DOHH2 (cell line): ENCODE results near the gene DYDC2.

Experiments used
- H3F3A ChIP-seq: fragments of 200-600 bp; sonication (generic), shearing (Covaris generic); 2 replicates; pipeline ENCODE4 v1.6.0; 2016; ENCODE audit warnings: antibody characterized with exemption, mild to moderate bottlenecking; ENCODE audit not compliant: control insufficient read depth, insufficient read depth
- H3K27ac ChIP-seq: fragments of 200-600 bp; sonication (generic); 2 replicates; pipeline ENCODE4 v1.5.1; 2014; ENCODE audit warnings: low read depth, mild to moderate bottlenecking, low read length, moderate library complexity
- H3K27me3 ChIP-seq: fragments of 200-600 bp; sonication (generic); 2 replicates; pipeline ENCODE4 v1.6.1; 2014; ENCODE audit warnings: mild to moderate bottlenecking, low read length, mixed read lengths; ENCODE audit not compliant: control insufficient read depth
- H3K36me3 ChIP-seq: fragments of 200-600 bp; sonication (generic); 2 replicates; pipeline ENCODE4 v1.6.1; 2014; ENCODE audit warnings: mild to moderate bottlenecking, low read length, moderate library complexity, mixed read lengths; ENCODE audit not compliant: control insufficient read depth
- H3K4me1 ChIP-seq: fragments of 200-600 bp; sonication (generic); 2 replicates; pipeline ENCODE4 v1.6.1; 2014; ENCODE audit warnings: mild to moderate bottlenecking, low read length, mixed read lengths; ENCODE audit not compliant: control insufficient read depth
- H3K4me2 ChIP-seq: fragments of 200-600 bp; sonication (generic); 2 replicates; pipeline ENCODE4 v1.6.0; 2014; ENCODE audit warnings: mild to moderate bottlenecking, low read length, moderate library complexity
- H3K4me3 ChIP-seq: fragments of 200-600 bp; sonication (generic); 2 replicates; pipeline ENCODE4 v1.5.1; 2014; ENCODE audit warnings: mild to moderate bottlenecking, low read length, mixed read lengths
- H3K79me2 ChIP-seq: fragments of 200-600 bp; sonication (generic); 2 replicates; pipeline ENCODE4 v1.6.1; 2014; ENCODE audit warnings: mild to moderate bottlenecking, low read length, mixed read lengths; ENCODE audit not compliant: control insufficient read depth
- H3K9me2 ChIP-seq: fragments of 200-600 bp; sonication (generic); replicated peaks from 2 replicates; pipeline ENCODE4 v1.6.1; 2014; ENCODE audit warnings: mild to moderate bottlenecking, low read length, mixed read lengths; ENCODE audit not compliant: control insufficient read depth
- H3K9me3 ChIP-seq: fragments of 200-600 bp; sonication (generic); 2 replicates; pipeline ENCODE4 v1.6.1; 2014; ENCODE audit warnings: antibody characterized with exemption, low read length, mixed read lengths; ENCODE audit not compliant: control insufficient read depth, insufficient read depth
- H4K20me1 ChIP-seq: fragments of 200-600 bp; sonication (generic); 2 replicates; pipeline ENCODE4 v1.6.0; 2014; ENCODE audit warnings: low read depth, mild to moderate bottlenecking, antibody characterized with exemption, low read length, moderate library complexity; ENCODE audit not compliant: control insufficient read depth, insufficient read depth
- CTCF ChIP-seq: fragments of 200-600 bp; sonication (generic); IDR thresholded peaks from one replicate; pipeline ENCODE4 v1.5.1; 2014; ENCODE audit warnings: antibody characterized with exemption, mild to moderate bottlenecking, low read depth, low read length; ENCODE audit not compliant: poor library complexity, severe bottlenecking
- EZH2phosphoT487 ChIP-seq: fragments of 200-600 bp; sonication (generic); IDR thresholded peaks from 2 replicates; pipeline ENCODE4 v1.6.1; 2017; ENCODE audit warnings: borderline replicate concordance, mild to moderate bottlenecking, antibody characterized with exemption, low read length, moderate library complexity, mixed read lengths

The DYDC2 gene

GRCh38 chr10:80412486-80412885 lies 55.9 kb downstream of the DYDC2 start:
- Histone ChIP-seq H3K4me1 (peaks cover 15% of the 10 kb centered on the region), H3K9me2 (no peaks in the 10 kb centered on the region), H3K27ac (no peak overlapping the region), H4K20me1 (no peaks in the 10 kb centered on the region), H3K27me3 (peaks cover 3% of the 10 kb centered on the region), H3K4me3 (no peak overlapping the region), H3K79me2 (no peaks in the 10 kb centered on the region), H3K9me3 (no peaks in the 10 kb centered on the region), H3K4me2 (no peak overlapping the region), H3F3A (no peaks in the 10 kb centered on the region), H3K36me3 (no peaks in the 10 kb centered on the region)
- no peak for TF ChIP-seq EZH2phosphoT487
- TF ChIP-seq CTCF, result no peak

GRCh38 chr10:80413271-80413996 lies 56.9 kb downstream of the DYDC2 start:
- Histone ChIP-seq H3F3A (no peaks in the 10 kb centered on the region), H3K9me3 (no peaks in the 10 kb centered on the region), H3K4me2 (no peak overlapping the region), H3K79me2 (no peaks in the 10 kb centered on the region), H3K4me3 (no peak overlapping the region), H3K27ac (no peak overlapping the region), H3K4me1 (0 out of 2 replicates have a peak, but pooled peaks cover 7% of the 10 kb centered on the region), H3K36me3 (no peaks in the 10 kb centered on the region), H3K9me2 (no peaks in the 10 kb centered on the region), H3K27me3 (no peaks in the 10 kb centered on the region), H4K20me1 (no peaks in the 10 kb centered on the region)
- no peak for TF ChIP-seq CTCF
- TF ChIP-seq EZH2phosphoT487, result no peak

- TF ChIP-seq EZH2phosphoT487 (no peak), CTCF (no peak)
- Histone ChIP-seq H3F3A (no peaks in the 10 kb centered on the region), H3K9me2 (no peaks in the 10 kb centered on the region), H4K20me1 (no peaks in the 10 kb centered on the region), H3K36me3 (no peaks in the 10 kb centered on the region), H3K27me3 (no peaks in the 10 kb centered on the region), H3K27ac (no peak overlapping the region), H3K4me2 (no peak overlapping the region), H3K9me3 (no peaks in the 10 kb centered on the region), H3K4me1 (0 out of 2 replicates have a peak, but pooled peaks cover 5% of the 10 kb centered on the region), H3K4me3 (no peak overlapping the region), H3K79me2 (no peaks in the 10 kb centered on the region)
These were observed 57.7 kb downstream of the DYDC2 start for GRCh38 chr10:80414142-80414895.
